ENCODE measurements around the gene MED19.

GRCh38 chr11:57727185-57727584, 15.2 kb upstream of the MED19 start:
- TF ChIP-seq, protein P1, sequence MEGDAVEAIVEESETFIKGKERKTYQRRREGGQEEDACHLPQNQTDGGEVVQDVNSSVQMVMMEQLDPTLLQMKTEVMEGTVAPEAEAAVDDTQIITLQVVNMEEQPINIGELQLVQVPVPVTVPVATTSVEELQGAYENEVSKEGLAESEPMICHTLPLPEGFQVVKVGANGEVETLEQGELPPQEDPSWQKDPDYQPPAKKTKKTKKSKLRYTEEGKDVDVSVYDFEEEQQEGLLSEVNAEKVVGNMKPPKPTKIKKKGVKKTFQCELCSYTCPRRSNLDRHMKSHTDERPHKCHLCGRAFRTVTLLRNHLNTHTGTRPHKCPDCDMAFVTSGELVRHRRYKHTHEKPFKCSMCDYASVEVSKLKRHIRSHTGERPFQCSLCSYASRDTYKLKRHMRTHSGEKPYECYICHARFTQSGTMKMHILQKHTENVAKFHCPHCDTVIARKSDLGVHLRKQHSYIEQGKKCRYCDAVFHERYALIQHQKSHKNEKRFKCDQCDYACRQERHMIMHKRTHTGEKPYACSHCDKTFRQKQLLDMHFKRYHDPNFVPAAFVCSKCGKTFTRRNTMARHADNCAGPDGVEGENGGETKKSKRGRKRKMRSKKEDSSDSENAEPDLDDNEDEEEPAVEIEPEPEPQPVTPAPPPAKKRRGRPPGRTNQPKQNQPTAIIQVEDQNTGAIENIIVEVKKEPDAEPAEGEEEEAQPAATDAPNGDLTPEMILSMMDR (IDR thresholded peaks at IDR 0.05; ENCODE audit: borderline replicate concordance, extremely low read depth, low read length, poor library complexity, severe bottlenecking) = no peak
- no peak for TF ChIP-seq EZH2 (IDR thresholded peaks at IDR 0.05; ENCODE audit: borderline replicate concordance, low read depth, low read length, severe bottlenecking)
